Measurements from ENCODE around the gene SASH1. TPM values are rescaled to one million over a fixed set of nuclear protein-coding genes. Genes with fewer than 3 reads are reported as not detected.

The SASH1 gene
- total and polyA plus RNA-seq, 2 of the 8 experiments (the other 6 are each of a cell fraction or from before 2014, with no cell fraction given): 6.0 to 20.2 TPM

- no peak for TF ChIP-seq CBX5 (IDR thresholded peaks at IDR 0.05; ENCODE audit: low read depth, low read length)
- TF ChIP-seq POU5F1 (IDR thresholded peaks at IDR 0.05; ENCODE audit: low read depth, low read length): no peak
- no peak for TF ChIP-seq EGR1 (IDR thresholded peaks at IDR 0.05; ENCODE audit: borderline replicate concordance, low read depth, low read length)
- TF ChIP-seq RFX5 (IDR thresholded peaks at IDR 0.05; ENCODE audit: borderline replicate concordance, low read depth, low read length): no peak
- TF ChIP-seq CEBPB (IDR thresholded peaks at IDR 0.05; ENCODE audit: low read depth, low read length): no peak
- TF ChIP-seq CHD1 (IDR thresholded peaks at IDR 0.05; ENCODE audit: low read depth, low read length): no peak
- no peak for TF ChIP-seq ATF3 (IDR thresholded peaks at IDR 0.05; ENCODE audit: insufficient read depth, low read depth, low read length)
These were observed 230.2 kb downstream of the SASH1 start (continued) for GRCh38 chr6:148572676-148573335.

All from H1 (cell line).